Heart left ventricle (tissue), 13 donors: ENCODE results near the gene NLGN4X.

Experiments used
- CTCF ChIP-seq, 12 donors: fragments of 200-600 bp; sonication (generic) in 4 of 12; IDR thresholded peaks; one replicate each; pipeline versions ENCODE4 v1.5.0 to v1.8.0; 2018 to 2022; ENCODE audit warnings: antibody characterized with exemption in 12 of 12, mild to moderate bottlenecking in 5 of 12
- POLR2A ChIP-seq, 2 donors: fragments of 450-650 bp; IDR thresholded peaks; one replicate each; pipeline ENCODE4 v1.6.1; 2017; ENCODE audit warnings: antibody characterized with exemption in 2 of 2, mild to moderate bottlenecking in 2 of 2, moderate library complexity in 2 of 2
- donor health status: ischemic (EF 13 %, LVEDD 7.1; RV severe dilation, severe dysfunction).
- donor health status: DM: no; HTN: yes; CAD: no.
- donor health status: DM: no; HTN: no; CAD: no.
- donor health status: ischemic (EF 25% LVEDD 6.9; RV normal size, moderate dysfunction).
- donor health status: ischemic (EF 25% LVEDD 5.7; RV mildly dilated, moderate dysfunction).
- donor health status: ischemic (EF 35%, LVEDD 5.7; RV mildly dilated, moderate dysfunction).
- donor health status: nonischemic (EF 11% LVEDD 7.7; RV severe dilation, severe dysfunction).
- donor health status: DM: yes; HTN: yes; CAD: no.
- donor health status: PGD.
- donor health status: ischemic (EF 29% LVEDD 5.4; RV normal size, mild dysfunction).
- donor health status: nonischemic (EF 23%, LVEDD 6.1; RV moderate dilation, normal function).

DNA sequence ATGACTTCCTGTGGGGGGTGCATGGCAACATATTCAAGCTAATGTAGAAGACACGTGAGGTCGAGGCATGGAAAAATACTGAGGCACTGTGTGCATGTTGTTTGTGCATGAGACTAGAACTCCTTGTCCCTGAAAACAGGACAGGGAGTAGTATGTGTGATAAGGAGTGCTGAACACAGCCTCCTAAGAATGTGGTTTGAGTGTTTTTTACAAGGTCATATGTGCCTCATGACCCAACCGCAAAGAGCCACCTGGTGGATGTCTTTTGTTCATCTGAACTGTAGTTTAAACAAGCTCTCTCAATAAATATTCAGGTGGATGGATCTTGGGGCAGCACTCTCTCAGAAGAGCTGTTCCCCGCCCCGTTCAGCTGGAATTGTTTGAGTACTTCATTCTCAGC is 226.6 kb downstream of the NLGN4X start:
- TF ChIP-seq CTCF (IDR thresholded peaks at IDR 0.05) (no peak), POLR2A (IDR thresholded peaks at IDR 0.05) (no peak)
